NCI-H748 (cell line): Measurements from ENCODE around the gene MYRF.

ENCODE experiments used
- DNase-seq: peaks from one replicate; lab custom pipeline; 2025; ENCODE audit not compliant: unreplicated experiment; lab: John Stamatoyannopoulos, UW

MYRF gene

GRCh38 chr11:61752117-61752924 is at the start of gene MYRF:
Gene MYRF, plus strand, starts transcription at chr11:61752636. Its CDS starts 109 bp downstream, at chr11:61752745.
- peak; percentile 54 for DNase-seq

GRCh38 chr11:61702701-61703312 is 49.6 kb upstream of the MYRF start:
- no peak for DNase-seq

DNA sequence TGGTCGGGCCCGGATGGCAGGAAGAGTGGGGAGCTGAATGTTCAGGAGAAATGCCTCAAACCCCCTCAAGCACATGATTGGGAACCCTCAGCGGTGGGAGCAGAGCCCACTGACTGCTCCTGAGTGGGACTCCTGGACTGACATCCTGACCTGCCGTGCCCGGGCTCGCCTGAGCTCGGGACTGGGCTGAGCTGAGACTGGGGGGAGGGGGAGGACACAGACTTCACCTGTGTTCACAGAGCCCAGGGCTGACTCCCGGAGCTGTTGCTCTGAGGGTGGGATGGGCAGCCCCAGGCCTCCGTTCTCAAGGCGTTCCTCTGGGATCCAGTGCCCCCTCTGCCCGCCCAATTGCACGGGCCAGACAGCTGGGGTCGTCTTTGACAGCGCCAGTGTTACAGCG is 47.6 kb upstream of the MYRF start:
- no peak for DNase-seq

DNA sequence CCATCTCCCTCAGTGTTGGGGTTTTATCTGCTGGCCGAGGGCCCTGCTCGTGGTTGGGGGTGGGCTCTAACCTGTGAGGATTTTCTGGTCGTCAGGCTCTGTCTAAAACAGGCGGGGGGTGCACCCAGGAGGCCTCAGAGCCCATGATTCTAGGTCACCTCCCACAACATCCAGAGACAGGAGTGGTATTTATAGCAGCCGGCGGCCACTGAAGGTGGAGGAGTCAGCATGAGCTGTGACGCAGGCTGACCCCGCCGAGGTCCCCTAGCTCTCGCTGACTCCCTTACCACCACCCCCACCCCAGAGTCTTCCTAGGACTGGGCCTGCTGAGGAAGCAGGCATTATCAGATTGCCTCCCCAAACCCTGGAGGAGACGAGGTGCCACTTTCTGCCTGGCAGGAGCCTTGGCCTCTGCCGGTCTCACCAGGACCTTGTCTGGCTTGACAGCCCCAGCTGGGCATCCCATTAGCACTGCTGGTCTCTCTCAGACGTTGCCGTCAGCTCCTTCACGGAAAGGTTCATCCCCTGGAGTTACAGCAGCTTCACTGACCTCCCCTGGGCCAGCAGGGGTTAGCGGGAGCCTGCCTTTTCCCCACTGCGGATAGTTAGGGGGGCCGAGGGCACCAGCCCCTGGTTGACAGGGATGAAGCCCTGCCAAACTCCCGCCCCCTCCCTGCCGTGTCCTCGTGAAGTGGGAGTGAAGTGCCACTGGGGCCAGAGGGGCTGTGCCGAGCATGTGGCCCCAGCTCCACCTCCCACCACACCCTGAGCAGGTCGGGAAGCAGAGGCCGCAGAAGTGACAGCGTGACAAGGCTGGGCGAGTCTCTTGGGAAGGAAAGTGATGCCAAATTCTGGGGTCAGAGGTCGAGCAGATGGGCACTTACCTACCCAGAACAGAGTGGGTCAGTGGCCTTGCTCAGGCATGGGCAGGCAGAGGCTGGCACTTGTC is 45.7 kb upstream of the MYRF start:
- DNase-seq: no peak

- DNase-seq: no peak
Measured at GRCh38 chr11:61707574-61707973, 44.9 kb upstream of the MYRF start.

DNA sequence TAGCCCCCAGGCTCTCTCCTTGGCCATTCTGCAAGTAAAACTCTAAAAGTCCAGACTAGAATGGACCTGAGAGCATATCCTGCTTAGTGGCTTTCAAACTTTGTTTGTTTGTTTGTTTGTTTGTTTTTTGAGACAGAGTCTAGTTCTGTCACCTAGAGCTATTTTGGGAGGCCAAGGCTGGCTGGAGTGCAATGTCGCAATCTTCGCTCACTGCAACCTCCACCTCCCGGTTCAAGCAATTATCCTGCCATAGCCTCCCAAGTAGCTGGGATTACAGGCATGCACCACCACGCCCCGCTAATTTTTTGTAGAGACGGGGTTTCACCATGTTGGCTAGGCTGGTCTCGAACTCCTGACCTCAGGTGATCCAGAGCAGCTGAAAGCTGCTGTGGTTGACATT is 43.3 kb upstream of the MYRF start:
- DNase-seq: no peak

DNA sequence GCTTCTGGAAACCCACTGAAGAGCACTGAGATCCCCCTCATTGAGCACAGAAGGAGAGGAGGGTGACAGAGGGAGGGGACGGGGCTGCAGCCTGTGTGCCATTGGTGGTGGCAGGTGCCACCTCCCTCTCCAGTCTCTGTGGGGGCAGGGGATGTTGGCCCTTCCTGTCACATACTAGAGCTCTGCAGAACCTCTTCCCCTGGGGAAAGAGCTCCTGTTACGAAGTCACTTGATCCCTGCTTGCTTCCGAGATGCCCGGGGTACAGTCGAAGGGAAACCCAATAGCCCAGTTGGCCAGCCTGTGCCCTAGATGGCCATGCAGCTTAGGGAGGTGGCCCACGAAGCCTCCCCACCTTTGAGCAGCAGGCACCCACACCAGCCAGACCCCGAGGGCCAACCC is 42.9 kb upstream of the MYRF start:
- no peak for DNase-seq

DNA sequence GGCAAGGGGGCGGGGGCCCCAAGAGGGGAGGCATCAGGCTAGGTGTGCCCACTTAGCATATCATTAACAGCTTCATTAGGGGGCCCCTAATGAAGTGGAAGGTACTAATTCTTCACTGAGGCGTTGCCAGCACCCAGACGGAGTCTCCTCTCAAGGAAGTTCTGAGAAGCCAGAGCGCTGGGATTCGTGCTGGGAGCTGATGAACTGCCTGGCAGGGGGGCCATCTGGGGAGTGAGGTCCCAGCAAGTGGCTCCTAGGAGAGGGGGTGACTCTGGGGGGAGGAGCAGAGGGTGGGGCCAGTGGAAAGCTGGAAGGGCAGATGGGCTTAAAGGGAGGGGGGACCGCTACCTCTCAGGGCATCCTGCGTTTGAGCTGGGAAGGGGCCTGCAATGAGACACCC is 42.4 kb upstream of the MYRF start:
- DNase-seq: no peak

DNA sequence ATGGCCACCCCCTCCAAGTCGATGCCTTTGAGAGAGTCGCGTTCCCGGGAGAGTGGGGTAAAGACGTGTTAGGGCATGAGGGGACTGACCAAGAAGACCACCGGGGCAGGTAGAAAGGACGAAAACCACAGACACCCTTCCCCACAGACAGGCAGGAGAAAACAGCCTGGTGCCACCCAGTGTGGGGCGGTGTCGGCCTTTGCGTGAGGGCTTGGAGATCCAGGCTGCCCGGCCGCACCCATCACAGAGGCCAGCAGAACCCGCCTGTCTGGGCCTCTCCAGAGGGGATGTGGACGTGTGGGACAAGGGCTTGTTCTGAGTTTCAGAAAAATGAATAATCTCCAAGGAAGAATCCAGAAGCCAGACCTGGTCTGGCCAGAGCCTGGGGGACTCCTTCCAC is 41.4 kb upstream of the MYRF start:
- DNase-seq: no peak

GRCh38 chr11:61711498-61711897 is 40.9 kb upstream of the MYRF start:
- DNase-seq: peak; percentile 14

GRCh38 chr11:61712314-61712713 is 40.1 kb upstream of the MYRF start:
- DNase-seq: no peak

- DNase-seq: no peak
Measured at GRCh38 chr11:61712846-61713245, 39.6 kb upstream of the MYRF start.

GRCh38 chr11:61713464-61713863 is 39.0 kb upstream of the MYRF start:
- no peak for DNase-seq

DNA sequence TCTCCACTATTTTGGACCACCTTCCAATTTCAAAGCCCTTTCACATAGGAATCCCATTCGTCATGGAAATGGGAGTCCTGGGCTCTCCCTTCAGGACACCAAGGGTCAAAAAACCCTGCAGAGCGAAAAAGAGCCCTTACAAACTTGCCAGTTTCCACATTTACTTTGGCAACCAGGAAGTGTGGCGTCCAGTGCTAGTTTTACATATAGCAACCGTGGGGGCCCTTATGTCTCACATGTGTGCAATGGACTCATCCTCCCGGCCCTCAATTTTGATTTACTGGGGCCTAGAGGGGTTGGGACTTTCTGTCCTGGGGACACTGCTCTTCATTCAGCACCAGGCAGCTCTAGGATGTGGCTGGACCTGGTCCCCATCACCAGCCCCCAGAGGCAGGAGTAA is 38.5 kb upstream of the MYRF start:
- no peak for DNase-seq

- DNase-seq: no peak
Measured at GRCh38 chr11:61714316-61714715, 38.1 kb upstream of the MYRF start.

GRCh38 chr11:61714916-61715315 is 37.5 kb upstream of the MYRF start:
- no peak for DNase-seq

- DNase-seq: no peak
Measured at GRCh38 chr11:61715867-61716266, 36.6 kb upstream of the MYRF start.

- DNase-seq: no peak
Measured at GRCh38 chr11:61716478-61717285, 35.8 kb upstream of the MYRF start.

- DNase-seq: no peak
Measured at GRCh38 chr11:61717286-61718033, 35.0 kb upstream of the MYRF start.

DNA sequence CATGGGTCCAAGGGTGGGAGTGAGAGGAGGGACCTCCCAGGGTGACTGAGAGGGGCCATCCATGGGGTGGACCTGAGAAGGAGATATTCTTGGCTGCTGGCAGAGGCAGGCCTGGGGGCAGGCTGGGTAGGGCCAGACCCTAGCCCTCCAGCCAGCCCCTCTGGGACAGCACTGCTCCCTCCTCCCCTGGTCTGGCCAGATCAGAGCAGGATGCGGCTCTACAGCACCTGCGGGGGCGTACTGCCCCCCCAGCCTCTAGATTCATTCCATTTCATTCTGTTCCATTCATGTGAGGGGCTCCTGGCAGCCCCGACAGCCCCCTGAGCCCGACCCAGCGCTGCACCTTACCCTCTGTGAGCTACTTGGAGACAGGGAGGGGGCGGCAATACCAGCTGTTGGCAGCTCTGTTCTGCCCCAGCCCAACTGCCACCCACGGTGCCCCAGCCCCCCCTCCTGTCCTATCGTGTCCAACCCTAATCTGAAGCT is 34.3 kb upstream of the MYRF start:
- no peak for DNase-seq
